Ishikawa (cell line): Measurements from ENCODE around the gene SDK2.

Source experiments
- CREB1 ChIP-seq: IDR thresholded peaks from 2 replicates; pipeline ENCODE4 v1.6.1; 2012; ENCODE audit warnings: low read depth
- EP300 ChIP-seq: IDR thresholded peaks from 2 replicates; pipeline ENCODE4 v1.6.1; 2012; ENCODE audit warnings: borderline replicate concordance
- RAD21 ChIP-seq: IDR thresholded peaks from 2 replicates; pipeline ENCODE4 v1.6.1; 2012; ENCODE audit warnings: low read depth
- TAF1 ChIP-seq: IDR thresholded peaks from 2 replicates; pipeline ENCODE4 v1.6.1; 2012; ENCODE audit warnings: low read depth, mild to moderate bottlenecking
- TCF12 ChIP-seq: IDR thresholded peaks from 2 replicates; pipeline ENCODE4 v1.6.1; 2012; ENCODE audit warnings: low read depth
- YY1 ChIP-seq: IDR thresholded peaks from 2 replicates; pipeline ENCODE4 v1.6.1; 2012; ENCODE audit warnings: low read depth
- TF ChIP-seq, protein P1 (sequence below): IDR thresholded peaks from 2 replicates; pipeline ENCODE4 v1.6.1; 2012; ENCODE audit warnings: low read depth, mild to moderate bottlenecking
- TF ChIP-seq, protein P2 (sequence below): IDR thresholded peaks from 2 replicates; pipeline ENCODE4 v1.6.1; 2012
- TF ChIP-seq, protein P3 (sequence below): IDR thresholded peaks from 2 replicates; pipeline ENCODE4 v1.6.1; 2012

DNA sequence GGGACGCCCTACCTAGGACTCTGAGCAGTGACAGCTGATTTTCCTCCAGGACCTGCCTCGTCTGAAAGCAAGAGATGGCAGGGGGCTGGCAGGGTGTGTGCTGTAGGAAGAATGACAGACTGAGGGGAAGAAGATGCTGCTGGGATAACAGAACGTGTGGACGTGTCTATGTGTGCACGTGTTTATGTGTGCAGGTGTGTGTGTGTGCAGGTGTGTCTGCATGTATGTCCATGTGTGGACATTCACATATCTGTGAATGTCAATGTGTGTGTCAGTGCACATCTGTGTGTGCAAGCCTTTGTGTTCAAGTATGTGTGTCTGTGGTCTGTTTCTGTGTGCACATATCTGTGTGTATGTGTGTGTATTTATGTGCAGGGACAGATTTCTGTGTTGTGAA is 132.5 kb downstream of the SDK2 start:
- TF ChIP-seq, protein P1, sequence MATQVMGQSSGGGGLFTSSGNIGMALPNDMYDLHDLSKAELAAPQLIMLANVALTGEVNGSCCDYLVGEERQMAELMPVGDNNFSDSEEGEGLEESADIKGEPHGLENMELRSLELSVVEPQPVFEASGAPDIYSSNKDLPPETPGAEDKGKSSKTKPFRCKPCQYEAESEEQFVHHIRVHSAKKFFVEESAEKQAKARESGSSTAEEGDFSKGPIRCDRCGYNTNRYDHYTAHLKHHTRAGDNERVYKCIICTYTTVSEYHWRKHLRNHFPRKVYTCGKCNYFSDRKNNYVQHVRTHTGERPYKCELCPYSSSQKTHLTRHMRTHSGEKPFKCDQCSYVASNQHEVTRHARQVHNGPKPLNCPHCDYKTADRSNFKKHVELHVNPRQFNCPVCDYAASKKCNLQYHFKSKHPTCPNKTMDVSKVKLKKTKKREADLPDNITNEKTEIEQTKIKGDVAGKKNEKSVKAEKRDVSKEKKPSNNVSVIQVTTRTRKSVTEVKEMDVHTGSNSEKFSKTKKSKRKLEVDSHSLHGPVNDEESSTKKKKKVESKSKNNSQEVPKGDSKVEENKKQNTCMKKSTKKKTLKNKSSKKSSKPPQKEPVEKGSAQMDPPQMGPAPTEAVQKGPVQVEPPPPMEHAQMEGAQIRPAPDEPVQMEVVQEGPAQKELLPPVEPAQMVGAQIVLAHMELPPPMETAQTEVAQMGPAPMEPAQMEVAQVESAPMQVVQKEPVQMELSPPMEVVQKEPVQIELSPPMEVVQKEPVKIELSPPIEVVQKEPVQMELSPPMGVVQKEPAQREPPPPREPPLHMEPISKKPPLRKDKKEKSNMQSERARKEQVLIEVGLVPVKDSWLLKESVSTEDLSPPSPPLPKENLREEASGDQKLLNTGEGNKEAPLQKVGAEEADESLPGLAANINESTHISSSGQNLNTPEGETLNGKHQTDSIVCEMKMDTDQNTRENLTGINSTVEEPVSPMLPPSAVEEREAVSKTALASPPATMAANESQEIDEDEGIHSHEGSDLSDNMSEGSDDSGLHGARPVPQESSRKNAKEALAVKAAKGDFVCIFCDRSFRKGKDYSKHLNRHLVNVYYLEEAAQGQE, result no peak
- TF ChIP-seq, protein P2, sequence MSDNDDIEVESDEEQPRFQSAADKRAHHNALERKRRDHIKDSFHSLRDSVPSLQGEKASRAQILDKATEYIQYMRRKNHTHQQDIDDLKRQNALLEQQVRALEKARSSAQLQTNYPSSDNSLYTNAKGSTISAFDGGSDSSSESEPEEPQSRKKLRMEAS, result no peak
- no peak for TF ChIP-seq EP300
- no peak for TF ChIP-seq TCF12
- no peak for TF ChIP-seq CREB1
- TF ChIP-seq YY1, result no peak
- TF ChIP-seq RAD21, result no peak
- TF ChIP-seq, protein P3, sequence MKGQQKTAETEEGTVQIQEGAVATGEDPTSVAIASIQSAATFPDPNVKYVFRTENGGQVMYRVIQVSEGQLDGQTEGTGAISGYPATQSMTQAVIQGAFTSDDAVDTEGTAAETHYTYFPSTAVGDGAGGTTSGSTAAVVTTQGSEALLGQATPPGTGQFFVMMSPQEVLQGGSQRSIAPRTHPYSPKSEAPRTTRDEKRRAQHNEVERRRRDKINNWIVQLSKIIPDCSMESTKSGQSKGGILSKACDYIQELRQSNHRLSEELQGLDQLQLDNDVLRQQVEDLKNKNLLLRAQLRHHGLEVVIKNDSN, result no peak
- TF ChIP-seq TAF1, result no peak
